ENCODE measurements around the gene APOL2. TPM values are rescaled to one million over a fixed set of nuclear protein-coding genes. Genes with fewer than 3 reads are reported as not detected.

The APOL2 gene
- total RNA-seq, 1 experiment from 2014 or later, result 9.9 TPM

- CTCF ChIA-PET, result no interaction called here
- no peaks in the 10 kb centered on the region for H3K9me3 ChIP-seq (ENCODE audit: control insufficient read depth in 1 of 2, insufficient read depth in 1 of 2, low read depth in 1 of 2, low read length in 2 of 2)
- H3K27me3 ChIP-seq (ENCODE audit: insufficient read depth, low read length), result no peaks in the 10 kb centered on the region
- H3K9me2 ChIP-seq (ENCODE audit: insufficient read depth), result no peaks in the 10 kb centered on the region
- no peak overlapping the region for H3K4me2 ChIP-seq (ENCODE audit: low read length)
- no peak for ATAC-seq
- H2AFZ ChIP-seq (ENCODE audit: low read depth, low read length, poor library complexity, severe bottlenecking), result no peak overlapping the region
- TF ChIP-seq ATF3 (IDR thresholded peaks at IDR 0.05) (no peak), EGR1 (IDR thresholded peaks at IDR 0.05; ENCODE audit: low read depth) (no peak), EZH2 (IDR thresholded peaks at IDR 0.05) (no peak), ZBTB33 (IDR thresholded peaks at IDR 0.05; ENCODE audit: extremely low read depth, insufficient replicate concordance, low read length) (no peak), REST (IDR thresholded peaks at IDR 0.05; ENCODE audit: low read depth) (no peak), RAD21 (IDR thresholded peaks at IDR 0.05; ENCODE audit: low read depth) (no peak), CEBPB (IDR thresholded peaks at IDR 0.05; ENCODE audit: low read depth) (no peak), TCF7L2 (IDR thresholded peaks at IDR 0.05; ENCODE audit: borderline replicate concordance, extremely low read depth, insufficient read depth, insufficient read length) (no peak), POLR2AphosphoS5 (IDR thresholded peaks at IDR 0.05; ENCODE audit: low read depth, low read length) (no peak), SRF (IDR thresholded peaks at IDR 0.05; ENCODE audit: low read depth) (no peak), ZFX (IDR thresholded peaks at IDR 0.05) (no peak), MAX (IDR thresholded peaks at IDR 0.05) (no peak), EZH2phosphoT487 (IDR thresholded peaks at IDR 0.05; ENCODE audit: borderline replicate concordance) (no peak)
- H3K36me3 ChIP-seq (ENCODE audit: control insufficient read depth in 1 of 2, insufficient read depth in 2 of 2, low read length in 2 of 2), result no peaks in the 10 kb centered on the region
- no peak for DNase-seq (ENCODE audit: low read depth, low spot score)
- H3K4me3 ChIP-seq (replicated peaks in 1 of 2; ENCODE audit: low read depth in 1 of 2, low read length in 2 of 2), result no peak overlapping the region
- no peaks in the 10 kb centered on the region for H3K79me2 ChIP-seq (ENCODE audit: insufficient read depth, low read length)
- no peaks in the 10 kb centered on the region for H3K4me1 ChIP-seq (ENCODE audit: control insufficient read depth in 1 of 2, insufficient read depth in 2 of 2, low read length in 2 of 2)
- H3K9ac ChIP-seq (ENCODE audit: low read length), result no peak overlapping the region
- POLR2A ChIA-PET, result no interaction called here
- H3K27ac ChIP-seq (ENCODE audit: low read depth, low read length), result no peak overlapping the region
- H4K20me1 ChIP-seq (ENCODE audit: insufficient read depth), result no peaks in the 10 kb centered on the region
- no TSS peak for BruUV-seq (replicated peaks)
- intact Hi-C loops (cut with micrococcal nuclease), result no loop called here
- RAD21 ChIA-PET (ENCODE audit: low non-redundant PET in 1 of 2, low total read pairs in 2 of 2, uncharacterized antibody in 2 of 2, unreplicated experiment in 2 of 2), result no interaction called here
These were observed 18.0 kb upstream of the APOL2 start for GRCh38 chr22:36257308-36257707.

Data from HCT116 (cell line).